IPS-18a (cell line): Measurements from ENCODE around the gene PICALM.
A peak's percentile ranks its signal among the peaks of the same experiment; 100 is the strongest.

Source experiments
- H3K27ac ChIP-seq: one replicate; pipeline ENCODE4 v1.5.1; 2013; ENCODE audit warnings: low read length
- H3K27me3 ChIP-seq: one replicate; pipeline ENCODE4 v1.6.1; 2013; ENCODE audit warnings: mild to moderate bottlenecking, low read length; ENCODE audit not compliant: control insufficient read depth, insufficient read depth
- H3K36me3 ChIP-seq: one replicate; pipeline ENCODE4 v1.6.1; 2013; ENCODE audit warnings: low read depth, low read length; ENCODE audit not compliant: control insufficient read depth
- H3K4me1 ChIP-seq: one replicate; pipeline ENCODE4 v1.6.1; 2013; ENCODE audit warnings: low read depth, low read length; ENCODE audit not compliant: control insufficient read depth
- H3K4me3 ChIP-seq: one replicate; pipeline ENCODE4 v1.5.1; 2013; ENCODE audit warnings: low read length
- H3K9ac ChIP-seq: one replicate; pipeline ENCODE4 v1.6.1; 2013; ENCODE audit warnings: mild to moderate bottlenecking, low read length, moderate library complexity
- H3K9me3 ChIP-seq: one replicate; pipeline ENCODE4 v1.6.1; 2013; ENCODE audit warnings: low read depth, low read length; ENCODE audit not compliant: control insufficient read depth

Gene PICALM

GRCh38 chr11:86073948-86074347 lies 5.1 kb upstream of the PICALM start:
- Histone ChIP-seq H3K4me3 (no peak overlapping the region), H3K27ac (no peak overlapping the region), H3K4me1 (peaks cover 9% of the 10 kb centered on the region), H3K27me3 (no peaks in the 10 kb centered on the region), H3K9ac (no peak overlapping the region), H3K9me3 (no peaks in the 10 kb centered on the region), H3K36me3 (no peaks in the 10 kb centered on the region)

DNA sequence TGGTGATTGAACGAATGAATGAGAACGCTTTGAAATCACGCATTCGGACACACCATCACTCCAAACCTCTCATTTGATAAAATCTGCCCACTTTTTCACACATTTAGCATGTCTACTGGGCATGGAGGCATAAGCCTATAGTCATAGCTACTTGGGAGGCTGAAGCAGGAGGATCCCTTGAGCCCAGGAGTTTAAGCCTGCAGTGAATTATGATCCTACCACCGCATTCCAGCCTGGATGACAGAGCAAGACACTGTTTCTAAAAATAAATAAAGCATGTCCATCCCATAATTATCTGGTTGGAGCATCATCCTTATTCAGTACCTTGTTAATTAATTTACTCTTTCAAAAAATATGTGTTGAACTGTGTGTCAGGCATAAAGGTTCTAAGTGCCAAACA lies 3.3 kb upstream of the PICALM start:
- Histone ChIP-seq H3K4me3 (no peak overlapping the region), H3K27ac (no peak overlapping the region), H3K9me3 (no peaks in the 10 kb centered on the region), H3K4me1 (peaks cover 10% of the 10 kb centered on the region), H3K9ac (no peak overlapping the region), H3K27me3 (no peaks in the 10 kb centered on the region), H3K36me3 (no peaks in the 10 kb centered on the region)

- no peaks in the 10 kb centered on the region for H3K27me3 ChIP-seq
- no peak overlapping the region for H3K27ac ChIP-seq
- peak overlapping the region; percentile 48 for H3K4me3 ChIP-seq
- H3K4me1 ChIP-seq, result peaks cover 28% of the 10 kb centered on the region
- H3K9ac ChIP-seq, result peak overlapping the region; percentile 77
- H3K9me3 ChIP-seq, result no peaks in the 10 kb centered on the region
- H3K36me3 ChIP-seq, result no peaks in the 10 kb centered on the region
Measured at GRCh38 chr11:86070142-86071056, 1.5 kb upstream of the PICALM start.

- Histone ChIP-seq H3K27ac (peak overlapping the region; percentile 83), H3K4me1 (peaks cover 30% of the 10 kb centered on the region), H3K9ac (peak overlapping the region; percentile 77), H3K4me3 (peak overlapping the region; percentile 48), H3K36me3 (no peaks in the 10 kb centered on the region), H3K9me3 (no peaks in the 10 kb centered on the region), H3K27me3 (no peaks in the 10 kb centered on the region)
Measured at GRCh38 chr11:86069408-86070101, 671 bp upstream of the PICALM start.

GRCh38 chr11:86068138-86068871 lies 579 bp downstream of the PICALM start:
- peak overlapping the region; percentile 84 for H3K9ac ChIP-seq
- H3K4me1 ChIP-seq, result peaks cover 33% of the 10 kb centered on the region
- H3K27ac ChIP-seq, result peak overlapping the region; percentile 44
- H3K36me3 ChIP-seq, result no peaks in the 10 kb centered on the region
- H3K4me3 ChIP-seq, result peak overlapping the region; percentile 98
- H3K9me3 ChIP-seq, result no peaks in the 10 kb centered on the region
- H3K27me3 ChIP-seq, result no peaks in the 10 kb centered on the region

DNA sequence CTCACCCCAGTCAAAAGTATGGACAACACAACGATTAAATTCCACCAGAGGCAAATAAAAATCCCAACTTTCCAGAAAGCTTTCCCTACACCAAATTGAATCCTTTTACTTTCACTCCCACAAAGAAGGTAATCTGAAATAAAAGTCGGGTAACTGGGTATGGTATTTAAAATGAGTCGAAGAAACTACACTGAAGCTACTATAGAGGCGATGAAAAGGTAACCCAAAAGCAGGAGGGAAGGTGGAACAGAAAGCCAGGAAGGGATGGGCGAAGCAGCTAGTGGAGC lies 1.1 kb downstream of the PICALM start:
- H3K4me1 ChIP-seq, result peaks cover 33% of the 10 kb centered on the region

DNA sequence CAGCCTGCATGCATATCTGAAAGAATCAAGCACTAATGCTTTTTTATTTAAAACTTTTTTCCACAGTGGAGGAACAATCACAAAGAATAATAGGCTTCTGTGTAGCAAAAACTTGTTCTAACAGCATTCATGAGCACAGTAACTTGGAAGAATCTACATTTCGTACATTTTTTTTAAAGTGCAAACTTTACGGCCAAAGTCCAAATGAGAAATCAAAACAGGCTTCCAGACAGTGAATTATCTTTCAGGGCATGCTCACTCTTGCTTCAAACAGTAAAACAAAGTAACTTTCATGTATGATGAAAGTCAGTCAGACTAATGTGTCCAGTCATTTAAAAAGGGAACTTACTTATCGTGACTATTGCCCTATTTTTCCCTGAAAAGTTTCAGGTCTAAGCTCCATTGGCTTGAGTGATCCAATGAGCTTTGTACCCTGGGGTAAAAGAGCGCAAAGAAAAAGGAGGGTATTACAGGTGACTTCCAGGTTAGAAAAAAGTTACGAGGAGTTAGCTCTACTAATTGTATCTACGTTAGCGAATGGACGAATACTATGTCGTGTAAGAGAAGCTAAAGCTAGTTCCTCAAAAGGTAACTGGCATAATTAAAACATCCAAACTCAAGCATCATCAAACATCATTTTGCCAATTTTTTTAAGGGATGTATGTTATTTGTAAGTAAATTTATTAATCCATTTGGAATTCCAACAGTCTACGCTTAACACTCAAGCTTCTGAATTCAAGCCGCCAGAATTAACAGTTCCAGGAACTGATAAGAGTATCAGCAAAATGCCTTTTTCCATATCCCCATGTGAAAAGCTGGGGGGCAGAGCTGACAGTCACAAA lies 1.7 kb downstream of the PICALM start:
- H3K4me1 ChIP-seq, result peaks cover 33% of the 10 kb centered on the region

More for the DNA sequence above, 1.1 kb downstream of the PICALM start:
- Histone ChIP-seq H3K27me3 (no peaks in the 10 kb centered on the region), H3K9me3 (no peaks in the 10 kb centered on the region), H3K36me3 (no peaks in the 10 kb centered on the region), H3K27ac (peak overlapping the region; percentile 44), H3K4me3 (peak overlapping the region; percentile 98), H3K9ac (peak overlapping the region; percentile 84)

GRCh38 chr11:86066657-86067008 lies 2.3 kb downstream of the PICALM start:
- no peaks in the 10 kb centered on the region for H3K9me3 ChIP-seq
- peak overlapping the region; percentile 84 for H3K9ac ChIP-seq
- no peaks in the 10 kb centered on the region for H3K36me3 ChIP-seq
- no peak overlapping the region for H3K27ac ChIP-seq
- peaks cover 33% of the 10 kb centered on the region for H3K4me1 ChIP-seq
- peak overlapping the region; percentile 98 for H3K4me3 ChIP-seq
- H3K27me3 ChIP-seq, result no peaks in the 10 kb centered on the region

More for the DNA sequence above, 1.7 kb downstream of the PICALM start:
- H3K4me3 ChIP-seq, result peak overlapping the region; percentile 98
- no peaks in the 10 kb centered on the region for H3K27me3 ChIP-seq
- peak overlapping the region; percentile 84 for H3K9ac ChIP-seq
- H3K27ac ChIP-seq, result no peak overlapping the region
- no peaks in the 10 kb centered on the region for H3K9me3 ChIP-seq
- H3K36me3 ChIP-seq, result no peaks in the 10 kb centered on the region

GRCh38 chr11:86066033-86066432 lies 2.9 kb downstream of the PICALM start:
- Histone ChIP-seq H3K4me1 (peaks cover 33% of the 10 kb centered on the region), H3K9me3 (no peaks in the 10 kb centered on the region), H3K4me3 (peak overlapping the region; percentile 98), H3K27me3 (no peaks in the 10 kb centered on the region), H3K36me3 (no peaks in the 10 kb centered on the region), H3K9ac (peak overlapping the region; percentile 84), H3K27ac (no peak overlapping the region)

GRCh38 chr11:86064220-86064803 lies 4.6 kb downstream of the PICALM start:
- Histone ChIP-seq H3K27ac (no peak overlapping the region), H3K4me1 (peaks cover 29% of the 10 kb centered on the region), H3K36me3 (no peaks in the 10 kb centered on the region), H3K27me3 (no peaks in the 10 kb centered on the region), H3K9ac (no peak overlapping the region), H3K4me3 (no peak overlapping the region), H3K9me3 (no peaks in the 10 kb centered on the region)
